Suprapubic skin (tissue), 4 donors: ENCODE data around the gene PPY. TPM values are rescaled to one million over a fixed set of nuclear protein-coding genes. Genes with fewer than 3 reads are reported as not detected.
A peak's percentile ranks its signal among the peaks of the same experiment; 100 is the strongest.

Experiments used
- DNase-seq, 2 donors: peaks; one replicate each; pipeline ENCODE4 v3.0.0-alpha.2; 2019; ENCODE audit warnings: low spot score in 2 of 2
- H3K27ac ChIP-seq: fragments of 200-600 bp; sonication (generic); one replicate; pipeline ENCODE4 v1.5.1; 2019
- H3K27me3 ChIP-seq: fragments of 200-600 bp; sonication (generic); one replicate; pipeline ENCODE4 v1.5.1; 2019
- H3K36me3 ChIP-seq: fragments of 200-600 bp; sonication (generic); one replicate; pipeline ENCODE4 v1.5.1; 2019
- H3K4me1 ChIP-seq: fragments of 200-600 bp; sonication (generic); one replicate; pipeline ENCODE4 v1.5.1; 2019
- H3K4me3 ChIP-seq: fragments of 200-600 bp; sonication (generic); one replicate; pipeline ENCODE4 v1.5.1; 2019; ENCODE audit warnings: mild to moderate bottlenecking
- H3K9me3 ChIP-seq: fragments of 200-600 bp; sonication (generic); one replicate; pipeline ENCODE4 v1.5.1; 2019
- EP300 ChIP-seq: sonication (generic); formaldehyde crosslinking; IDR thresholded peaks from one replicate; pipeline ENCODE4 v1.6.1; 2017; ENCODE audit warnings: antibody characterized with exemption
- POLR2A ChIP-seq, 2 donors: fragments of 450-650 bp; IDR thresholded peaks; one replicate each; pipeline ENCODE4 v1.6.1; 2017; ENCODE audit warnings: antibody characterized with exemption in 2 of 2, mild to moderate bottlenecking in 2 of 2, moderate library complexity in 2 of 2
- POLR2AphosphoS5 ChIP-seq, 3 donors: sonication (generic); formaldehyde crosslinking; IDR thresholded peaks; one replicate each; pipeline ENCODE4 v1.6.1; 2017; ENCODE audit warnings: antibody characterized with exemption in 3 of 3
- WGBS: methylation state at CpG from one replicate; pipeline ENCODE4 v1.1.5; 2018; 5-methylcytosine and 5-hydroxymethylcytosine counted together
- total RNA-seq, 4 donors: library from RNA; depleted of rRNA; stranded (reverse); fragments of >200 nt; gene quantifications; one replicate each; pipeline ENCODE4 v1.1.0, GENCODE V29; 2016
- TF ChIP-seq, protein P1 (sequence below), 2 donors: fragments of 200-600 bp in 1 of 2; fragments of 450-650 bp in 1 of 2; sonication (generic) in 1 of 2; IDR thresholded peaks; one replicate each; pipeline ENCODE4 v1.5.1; 2016 to 2019; ENCODE audit warnings: antibody characterized with exemption in 2 of 2, mild to moderate bottlenecking in 1 of 2, moderate library complexity in 1 of 2

PPY gene
- total RNA-seq, 4 donors from 2014 or later, result not detected

DNA sequence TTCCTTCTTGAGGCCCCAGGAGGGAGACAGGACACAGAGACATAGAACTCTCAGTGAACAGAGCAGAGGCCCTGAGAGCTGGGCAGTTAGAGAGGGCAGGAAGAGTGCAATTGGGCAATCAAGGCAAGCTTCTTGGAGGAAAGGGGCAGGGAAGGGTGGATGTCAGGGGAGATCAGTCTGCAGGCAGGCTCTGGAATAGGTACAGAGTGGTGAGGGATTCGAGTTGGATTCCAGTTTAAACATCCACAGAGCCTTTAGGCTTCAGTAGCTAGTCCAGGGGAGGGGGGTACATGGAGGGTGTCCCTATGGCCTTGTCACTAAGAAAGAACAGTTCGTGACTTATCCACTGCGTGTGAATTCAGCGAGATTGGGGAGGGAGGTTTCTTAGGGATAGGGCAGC lies 9.5 kb upstream of the PPY start:
- H3K27me3 ChIP-seq, result peaks cover 63% of the 10 kb centered on the region
- 62% methylated on average over 4 of the region's 4 CpGs for WGBS
- peaks cover 11% of the 10 kb centered on the region for H3K4me1 ChIP-seq
- no peaks in the 10 kb centered on the region for H3K36me3 ChIP-seq
- no peak for DNase-seq
- TF ChIP-seq POLR2AphosphoS5 (IDR thresholded peaks at IDR 0.05), result no peak
- no peak for TF ChIP-seq EP300
- TF ChIP-seq POLR2A (IDR thresholded peaks at IDR 0.05), result no peak
- TF ChIP-seq, protein P1, sequence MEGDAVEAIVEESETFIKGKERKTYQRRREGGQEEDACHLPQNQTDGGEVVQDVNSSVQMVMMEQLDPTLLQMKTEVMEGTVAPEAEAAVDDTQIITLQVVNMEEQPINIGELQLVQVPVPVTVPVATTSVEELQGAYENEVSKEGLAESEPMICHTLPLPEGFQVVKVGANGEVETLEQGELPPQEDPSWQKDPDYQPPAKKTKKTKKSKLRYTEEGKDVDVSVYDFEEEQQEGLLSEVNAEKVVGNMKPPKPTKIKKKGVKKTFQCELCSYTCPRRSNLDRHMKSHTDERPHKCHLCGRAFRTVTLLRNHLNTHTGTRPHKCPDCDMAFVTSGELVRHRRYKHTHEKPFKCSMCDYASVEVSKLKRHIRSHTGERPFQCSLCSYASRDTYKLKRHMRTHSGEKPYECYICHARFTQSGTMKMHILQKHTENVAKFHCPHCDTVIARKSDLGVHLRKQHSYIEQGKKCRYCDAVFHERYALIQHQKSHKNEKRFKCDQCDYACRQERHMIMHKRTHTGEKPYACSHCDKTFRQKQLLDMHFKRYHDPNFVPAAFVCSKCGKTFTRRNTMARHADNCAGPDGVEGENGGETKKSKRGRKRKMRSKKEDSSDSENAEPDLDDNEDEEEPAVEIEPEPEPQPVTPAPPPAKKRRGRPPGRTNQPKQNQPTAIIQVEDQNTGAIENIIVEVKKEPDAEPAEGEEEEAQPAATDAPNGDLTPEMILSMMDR (IDR thresholded peaks at IDR 0.05), result no peak
- no peak overlapping the region for H3K4me3 ChIP-seq
- no peaks in the 10 kb centered on the region for H3K9me3 ChIP-seq
- H3K27ac ChIP-seq, result no peak overlapping the region

DNA sequence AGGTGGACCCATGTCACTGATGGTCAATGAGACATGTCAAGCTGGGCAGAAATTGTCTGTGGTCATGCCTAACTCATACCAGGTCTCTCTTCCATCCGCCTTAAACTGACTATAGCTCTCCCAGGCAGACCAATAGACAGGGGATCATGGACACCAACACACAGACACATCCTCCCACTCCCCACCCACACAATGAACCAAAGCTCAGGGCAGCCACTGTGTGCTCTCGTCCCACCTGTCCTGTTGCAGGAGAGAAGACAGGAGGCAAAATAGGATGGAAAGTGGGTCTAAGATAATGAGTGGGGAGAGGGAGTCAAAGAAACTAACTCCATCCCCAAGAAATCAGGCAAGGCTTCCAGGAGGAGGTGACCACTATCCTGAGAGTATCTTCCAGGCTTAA lies 8.3 kb upstream of the PPY start:
- 93% methylated on average over 2 of the region's 2 CpGs for WGBS
- Histone ChIP-seq H3K27ac (no peak overlapping the region), H3K4me1 (peaks cover 11% of the 10 kb centered on the region), H3K9me3 (no peaks in the 10 kb centered on the region), H3K4me3 (no peak overlapping the region), H3K36me3 (no peaks in the 10 kb centered on the region), H3K27me3 (peaks cover 63% of the 10 kb centered on the region)
- TF ChIP-seq, protein P1 (IDR thresholded peaks at IDR 0.05), result no peak
- TF ChIP-seq EP300 (no peak), POLR2AphosphoS5 (IDR thresholded peaks at IDR 0.05) (no peak), POLR2A (IDR thresholded peaks at IDR 0.05) (no peak)
- no peak for DNase-seq

DNA sequence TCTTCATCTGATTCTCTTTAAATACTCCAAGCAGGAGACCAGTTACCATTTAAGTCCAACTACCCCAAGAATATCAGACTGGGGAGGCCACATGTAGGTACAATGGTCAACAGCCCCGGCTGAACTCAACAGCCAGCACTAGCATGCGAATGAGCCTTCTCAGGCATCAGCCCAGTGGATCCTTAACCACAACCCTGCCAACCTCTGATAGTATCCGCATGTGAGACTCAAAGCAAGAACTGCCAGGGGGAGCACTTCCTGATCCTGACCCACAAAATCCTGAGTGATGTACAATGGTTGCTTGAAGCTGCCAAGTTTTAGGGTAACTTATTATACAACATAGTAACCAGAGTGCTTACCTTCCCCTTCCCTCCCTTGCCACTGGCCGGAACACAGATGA lies 7.5 kb upstream of the PPY start:
- Histone ChIP-seq H3K27me3 (peaks cover 56% of the 10 kb centered on the region), H3K4me1 (peaks cover 11% of the 10 kb centered on the region), H3K27ac (no peak overlapping the region), H3K36me3 (no peaks in the 10 kb centered on the region), H3K4me3 (no peak overlapping the region), H3K9me3 (no peaks in the 10 kb centered on the region)
- no peak for DNase-seq
- TF ChIP-seq, protein P1 (IDR thresholded peaks at IDR 0.05), result no peak
- TF ChIP-seq POLR2A (IDR thresholded peaks at IDR 0.05) (no peak), EP300 (no peak), POLR2AphosphoS5 (IDR thresholded peaks at IDR 0.05) (no peak)
- WGBS, result 52% methylated on average over 4 of the region's 4 CpGs

DNA sequence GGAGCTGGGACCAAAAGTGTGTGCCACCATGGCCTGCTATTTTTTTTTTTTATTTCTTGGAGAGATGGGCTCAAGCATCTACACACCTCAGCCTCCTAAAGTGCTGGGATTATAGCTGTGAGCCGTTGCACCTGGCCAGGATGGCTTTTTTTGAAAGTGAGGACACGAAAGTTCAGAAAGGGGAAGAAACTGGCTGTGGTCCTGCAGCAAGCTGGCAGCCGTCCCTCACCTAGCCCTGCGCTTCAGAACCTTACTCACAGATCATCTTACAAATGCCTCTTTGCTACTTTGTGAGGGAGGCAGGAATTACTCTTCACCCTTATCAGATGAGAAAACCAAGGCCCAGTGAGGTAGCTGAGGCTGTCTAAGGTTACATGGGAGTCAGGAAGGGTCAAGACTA lies 4.5 kb upstream of the PPY start:
- Histone ChIP-seq H3K36me3 (no peaks in the 10 kb centered on the region), H3K27me3 (peaks cover 31% of the 10 kb centered on the region), H3K4me3 (no peak overlapping the region), H3K9me3 (no peaks in the 10 kb centered on the region), H3K4me1 (no peaks in the 10 kb centered on the region), H3K27ac (no peak overlapping the region)
- 62% methylated on average over 4 of the region's 4 CpGs for WGBS
- TF ChIP-seq POLR2A (IDR thresholded peaks at IDR 0.05), result no peak
- no peak for TF ChIP-seq POLR2AphosphoS5 (IDR thresholded peaks at IDR 0.05)
- DNase-seq, result no peak

DNA sequence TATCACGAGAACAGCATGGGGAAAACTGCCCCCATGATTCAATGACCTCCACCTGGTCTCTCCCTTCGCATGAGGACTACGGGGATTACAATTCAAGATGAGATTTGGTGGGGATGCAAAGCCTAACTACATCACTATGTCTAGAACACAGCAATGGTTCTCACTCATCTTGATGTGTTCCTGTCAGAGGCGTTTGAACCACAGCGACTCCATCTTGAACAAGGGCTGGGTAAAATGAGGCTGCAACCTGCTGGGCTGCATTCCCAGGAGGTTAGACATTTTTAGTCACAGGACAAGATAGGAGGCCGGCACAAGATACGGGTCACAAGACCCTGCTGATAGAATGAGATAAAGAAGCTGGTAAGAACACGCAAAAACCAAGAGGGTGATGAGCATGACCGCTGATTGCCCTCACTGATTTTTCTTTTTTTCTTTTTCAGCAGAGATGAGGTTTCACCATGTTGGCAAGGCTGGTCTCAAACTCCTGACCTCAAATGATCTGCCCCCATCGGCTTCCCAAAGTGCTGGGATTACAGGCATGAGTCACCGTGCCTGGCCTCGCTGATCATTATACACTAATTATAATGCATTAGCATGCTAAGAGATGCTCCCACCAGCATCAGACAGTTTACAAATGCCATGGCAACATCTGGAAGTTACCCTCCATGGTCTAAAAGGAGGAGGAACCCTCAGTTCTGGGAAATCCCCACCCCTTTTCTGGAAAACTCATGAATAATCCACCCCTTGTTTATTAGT lies 3.0 kb upstream of the PPY start:
- no peak for DNase-seq
- no peak overlapping the region for H3K27ac ChIP-seq
- 78% methylated on average over 12 of the region's 12 CpGs for WGBS
- peaks cover 16% of the 10 kb centered on the region for H3K27me3 ChIP-seq
- no peaks in the 10 kb centered on the region for H3K4me1 ChIP-seq
- no peaks in the 10 kb centered on the region for H3K9me3 ChIP-seq
- H3K36me3 ChIP-seq, result no peaks in the 10 kb centered on the region
- no peak for TF ChIP-seq EP300
- TF ChIP-seq POLR2AphosphoS5 (IDR thresholded peaks at IDR 0.05), result no peak
- TF ChIP-seq, protein P1 (IDR thresholded peaks at IDR 0.05), result no peak
- no peak for TF ChIP-seq POLR2A (IDR thresholded peaks at IDR 0.05)
- no peak overlapping the region for H3K4me3 ChIP-seq

DNA sequence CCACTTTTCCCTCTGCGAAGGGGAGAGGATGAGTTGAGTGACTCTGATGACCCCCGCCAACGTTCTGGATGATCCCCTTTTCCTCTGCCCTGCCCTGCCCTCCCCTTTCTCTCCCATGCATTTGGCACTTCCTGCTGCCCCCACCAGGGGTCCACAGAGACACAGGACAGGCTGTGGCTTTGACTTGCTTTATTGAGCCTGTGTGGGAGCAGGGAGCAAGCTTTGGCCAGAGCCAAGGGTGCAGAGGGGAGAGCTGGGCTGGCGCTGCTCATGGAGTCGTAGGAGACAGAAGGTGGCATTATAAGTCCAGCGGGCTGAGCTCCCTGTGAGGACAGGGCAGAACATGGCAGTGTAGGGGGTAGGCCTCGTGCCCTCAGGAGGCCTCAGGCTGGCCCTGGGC lies 1.6 kb downstream of the PPY start:
- DNase-seq, result no peak
- Histone ChIP-seq H3K9me3 (no peaks in the 10 kb centered on the region), H3K4me1 (peaks cover 9% of the 10 kb centered on the region), H3K36me3 (no peaks in the 10 kb centered on the region), H3K27ac (no peak overlapping the region), H3K4me3 (no peak overlapping the region), H3K27me3 (peaks cover 23% of the 10 kb centered on the region)
- TF ChIP-seq, protein P1 (IDR thresholded peaks at IDR 0.05), result peak in 1 of 2 donors; percentile 26
- TF ChIP-seq EP300, result no peak
- WGBS, result 73% methylated on average over 5 of the region's 7 CpGs
